Neural progenitor cell (in vitro differentiated cells): Measurements from ENCODE around the gene RRP7A.

ENCODE experiments used
- CTCF ChIP-seq: fragments of 200-600 bp; sonication (generic); IDR thresholded peaks from 2 replicates; pipeline ENCODE4 v1.5.1; 2017; ENCODE audit warnings: antibody characterized with exemption, mild to moderate bottlenecking
- EZH2phosphoT487 ChIP-seq: fragments of 200-600 bp; sonication (generic); IDR thresholded peaks from 2 replicates; pipeline ENCODE4 v1.6.1; 2017; ENCODE audit warnings: antibody characterized with exemption

GRCh38 chr22:42484506-42484905 is 35.1 kb downstream of the RRP7A start:
- no peak for TF ChIP-seq EZH2phosphoT487
- TF ChIP-seq CTCF: no peak
